ENCODE measurements around the gene CALR3.

GRCh38 chr19:16457195-16457953, 38.6 kb downstream of the CALR3 start:
- no peak; the same call in 1 of the 2 replicates for TF ChIP-seq POLR2AphosphoS5 (IDR thresholded peaks at IDR 0.05; ENCODE audit: low read depth, low read length)
- no peak for TF ChIP-seq POLR2A (IDR thresholded peaks at IDR 0.05; ENCODE audit: low read depth, low read length)
- TF ChIP-seq TAF1 (IDR thresholded peaks at IDR 0.05; ENCODE audit: borderline replicate concordance, low read depth, low read length), result 0 out of 2 replicates have a peak, but pooled peaks have one; percentile 8
